ENCODE data around the gene RXRA.

Gene RXRA

GRCh38 chr9:134456756-134457305 lies 130.6 kb downstream of the RXRA start:
- no peak for DNase-seq

DNA sequence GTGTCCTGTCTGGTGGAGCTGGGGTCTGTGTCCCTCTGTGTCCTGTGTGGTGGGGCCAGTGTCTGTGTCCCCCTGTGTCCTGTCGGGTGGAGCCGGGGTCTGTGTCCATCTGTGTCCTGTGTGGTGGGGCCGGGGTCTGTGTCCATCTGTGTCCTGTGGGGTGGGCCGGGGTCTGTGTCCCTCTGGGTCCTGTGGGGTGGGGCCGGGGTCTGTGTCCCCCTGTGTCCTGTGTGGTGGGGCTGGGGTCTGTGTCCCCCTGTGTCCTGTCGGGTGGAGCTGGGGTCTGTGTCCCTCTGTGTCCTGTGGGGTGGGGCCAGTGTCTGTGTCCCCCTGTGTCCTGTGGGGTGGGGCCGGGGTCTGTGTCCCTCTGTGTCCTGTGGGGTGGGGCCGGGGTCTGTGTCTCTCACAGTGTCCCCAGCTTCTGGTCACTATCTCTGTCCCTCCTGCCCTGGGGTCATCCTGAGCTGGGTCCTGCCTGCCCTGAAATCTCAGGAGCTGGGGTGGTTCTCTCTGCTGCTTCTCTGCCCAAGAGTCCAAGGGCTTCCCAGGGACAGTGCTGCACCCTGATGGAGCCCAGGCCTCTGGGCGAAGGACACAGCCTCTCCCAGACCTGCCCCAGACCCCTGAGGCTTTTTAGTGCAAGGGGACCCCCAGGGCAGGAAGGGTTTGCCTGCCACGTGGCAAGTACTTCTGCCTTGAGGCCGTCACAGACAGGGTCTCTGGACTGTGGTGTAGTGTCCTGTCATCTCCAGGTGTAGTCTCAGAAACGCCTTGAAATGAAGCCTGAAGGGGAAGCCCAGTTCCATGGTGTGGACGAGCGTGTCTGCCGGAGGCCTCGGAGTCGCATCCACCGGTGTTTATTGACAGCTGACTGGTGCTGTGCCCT lies 131.3 kb downstream of the RXRA start:
- DNase-seq: no peak

DNA sequence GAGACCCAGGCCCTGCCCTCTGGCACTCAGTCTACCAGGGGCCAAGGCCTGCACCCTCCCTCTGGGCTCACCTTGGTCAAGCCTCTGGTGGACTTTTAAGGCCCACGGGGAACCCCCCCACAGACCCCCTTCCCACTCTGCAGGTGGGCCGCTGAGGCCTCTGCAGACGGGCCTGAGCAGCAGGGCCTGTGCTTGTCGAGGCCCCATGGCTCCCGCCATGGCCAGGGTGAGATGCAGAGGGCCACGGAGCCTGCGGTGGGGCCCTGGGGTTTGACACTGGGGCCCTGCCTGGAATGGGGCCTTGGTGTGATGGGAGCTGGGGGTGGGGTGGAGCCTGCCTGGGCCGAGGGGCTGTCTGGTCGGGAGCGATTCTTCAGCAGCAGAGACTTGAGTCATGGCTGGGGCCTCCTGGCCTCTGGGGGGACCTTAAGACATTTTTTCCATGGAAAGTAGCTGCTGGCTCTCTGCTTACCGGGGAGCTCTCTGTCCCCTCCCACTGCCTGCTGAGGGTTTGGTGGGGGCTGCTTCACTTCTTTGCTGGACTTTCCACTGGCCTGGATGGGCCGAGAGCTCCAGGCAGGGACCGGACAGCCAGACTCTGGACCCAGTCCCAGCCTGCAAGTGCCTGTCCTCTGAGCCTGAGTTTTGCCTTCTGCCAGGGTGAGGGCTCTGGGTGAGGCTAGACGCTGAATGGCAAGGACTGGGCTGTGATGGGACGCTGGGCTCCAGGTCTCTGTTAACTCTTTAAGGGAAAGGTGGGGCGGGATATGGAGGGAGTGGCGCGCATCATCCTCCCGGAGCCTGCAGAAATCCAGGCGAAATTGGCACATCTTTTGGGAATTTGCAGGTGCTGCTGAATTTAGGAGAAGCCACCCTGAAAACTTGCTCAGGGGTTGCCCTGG lies 132.2 kb downstream of the RXRA start:
- DNase-seq: no peak

DNA sequence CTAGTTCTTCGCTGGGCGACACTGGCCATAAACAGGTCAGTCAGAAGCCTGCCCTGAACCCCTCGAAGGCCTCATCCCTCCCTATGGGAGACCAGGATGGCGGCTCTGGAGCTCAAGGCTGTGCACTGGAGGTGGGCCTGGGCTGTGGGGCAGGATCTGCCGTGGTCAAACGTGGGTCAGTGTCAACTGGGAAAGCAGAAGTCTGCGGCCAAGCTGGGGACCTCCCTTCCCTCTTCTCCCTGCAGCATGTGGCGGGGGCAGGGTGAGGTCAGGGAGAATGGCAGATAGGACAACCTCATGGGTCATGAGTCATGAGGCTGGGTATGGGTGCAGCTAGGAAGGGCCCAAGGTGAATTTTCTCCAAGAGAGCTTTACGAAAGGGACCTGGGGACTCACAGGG lies 132.9 kb downstream of the RXRA start:
- DNase-seq: no peak

GRCh38 chr9:134459573-134459972 lies 133.3 kb downstream of the RXRA start:
- DNase-seq: no peak

DNA sequence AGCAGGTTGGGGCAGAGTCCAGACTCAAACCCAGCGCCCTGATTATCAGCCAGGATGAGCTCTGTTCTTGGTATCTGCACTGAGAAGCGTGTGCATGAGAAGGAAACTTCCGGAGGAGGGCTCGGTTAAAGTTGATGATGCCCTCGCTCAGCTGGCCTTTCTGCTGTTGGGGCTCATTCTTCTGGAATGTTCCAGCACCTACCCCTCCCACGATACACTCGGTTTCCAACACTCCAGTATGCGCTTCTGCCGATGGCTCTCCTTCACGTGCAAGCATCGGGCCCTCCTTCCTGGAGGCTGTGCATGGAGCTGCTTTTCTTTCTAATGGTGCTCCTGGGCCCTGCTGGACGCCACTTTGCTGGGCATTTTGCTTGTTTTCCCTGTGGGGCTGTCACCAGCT lies 134.0 kb downstream of the RXRA start:
- DNase-seq: no peak

GRCh38 chr9:134460896-134461295 lies 134.6 kb downstream of the RXRA start:
- no peak for DNase-seq

DNA sequence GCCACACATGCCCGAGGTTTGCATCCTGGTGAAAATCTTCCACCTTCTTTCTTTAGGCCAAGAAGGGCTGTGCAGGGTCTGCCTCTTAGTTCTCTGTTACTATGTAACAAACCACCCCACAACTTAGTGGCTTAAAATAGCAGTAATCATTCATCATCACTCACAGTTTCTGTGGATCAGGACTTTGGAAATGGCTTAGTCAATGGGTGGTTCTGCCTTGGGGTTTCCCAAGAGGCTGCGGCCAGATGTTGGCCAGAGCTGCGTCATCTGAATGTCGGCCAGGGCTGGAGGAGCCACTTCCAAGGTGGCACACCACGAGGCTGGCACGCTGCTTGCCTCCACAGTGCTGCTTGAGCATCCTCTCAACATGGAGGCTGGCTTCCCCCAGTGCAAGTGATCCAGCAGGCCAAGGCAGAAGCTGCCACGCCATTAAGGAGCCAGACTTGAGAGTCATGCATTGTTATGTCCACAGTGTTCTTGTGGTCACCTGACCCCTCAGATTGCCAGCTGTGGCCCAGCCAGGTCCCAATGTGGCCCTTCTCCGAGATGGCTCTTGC lies 135.2 kb downstream of the RXRA start:
- no peak for DNase-seq

- DNase-seq: no peak
Observed at GRCh38 chr9:134462318-134462717, 136.1 kb downstream of the RXRA start.

DNA sequence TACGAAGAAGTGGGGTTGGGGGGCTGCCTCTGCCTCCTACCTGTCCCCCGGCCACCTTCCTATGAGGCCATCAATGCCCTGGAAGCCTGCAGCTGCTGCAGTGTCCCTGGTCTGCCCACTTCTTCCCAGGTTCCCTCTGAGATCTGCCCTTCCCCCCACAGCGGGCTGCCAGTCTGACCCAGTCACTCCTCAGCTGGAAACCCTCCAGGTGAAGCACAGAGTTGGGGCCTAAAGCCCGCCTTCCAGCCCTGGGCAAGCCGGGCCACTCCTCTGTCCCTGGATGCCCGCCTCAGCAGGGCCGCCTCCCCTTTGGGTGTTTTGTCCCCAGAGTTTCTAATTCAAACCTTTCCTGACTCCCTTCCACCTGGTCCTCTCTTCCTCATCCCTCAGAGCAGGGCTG lies 137.0 kb downstream of the RXRA start:
- DNase-seq: no peak

DNA sequence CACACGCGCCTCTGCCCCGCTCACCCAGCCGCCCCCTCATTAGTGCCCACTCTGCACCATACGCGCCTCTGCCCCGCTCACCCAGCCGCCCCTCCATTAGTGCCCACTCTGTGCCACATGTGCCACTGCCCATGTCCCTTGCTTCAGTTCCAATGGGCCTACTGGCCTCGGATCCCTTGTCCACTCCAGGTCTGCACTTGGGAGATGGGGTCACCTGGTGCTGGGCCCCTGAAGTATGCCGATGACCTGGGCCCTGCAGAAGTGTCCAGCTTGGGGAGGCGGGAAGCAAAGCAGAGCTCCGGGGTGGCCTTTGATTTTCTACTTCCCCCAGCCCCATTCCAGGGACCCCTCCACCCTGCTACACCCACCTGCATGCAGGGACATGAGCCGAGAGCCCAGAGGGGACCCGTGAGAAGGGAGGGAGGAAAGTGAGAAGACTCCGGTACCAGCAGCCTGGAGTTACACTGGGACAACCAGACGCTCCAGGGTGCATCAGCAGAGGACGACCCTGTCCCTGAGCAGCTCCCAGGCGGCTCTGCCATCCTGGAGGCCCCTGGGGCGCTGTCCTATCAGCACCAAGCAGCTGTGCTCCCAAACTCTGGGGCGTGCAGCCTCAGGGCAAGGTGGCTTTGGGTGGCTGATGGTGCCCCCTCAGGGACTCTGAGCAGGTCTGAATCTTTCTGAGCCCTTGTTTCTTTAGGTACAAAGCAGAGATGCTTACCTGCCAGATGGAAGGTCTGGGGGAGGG lies 140.8 kb downstream of the RXRA start:
- DNase-seq: no peak

- no peak for DNase-seq
Observed at GRCh38 chr9:134468358-134468757, 142.1 kb downstream of the RXRA start.

DNA sequence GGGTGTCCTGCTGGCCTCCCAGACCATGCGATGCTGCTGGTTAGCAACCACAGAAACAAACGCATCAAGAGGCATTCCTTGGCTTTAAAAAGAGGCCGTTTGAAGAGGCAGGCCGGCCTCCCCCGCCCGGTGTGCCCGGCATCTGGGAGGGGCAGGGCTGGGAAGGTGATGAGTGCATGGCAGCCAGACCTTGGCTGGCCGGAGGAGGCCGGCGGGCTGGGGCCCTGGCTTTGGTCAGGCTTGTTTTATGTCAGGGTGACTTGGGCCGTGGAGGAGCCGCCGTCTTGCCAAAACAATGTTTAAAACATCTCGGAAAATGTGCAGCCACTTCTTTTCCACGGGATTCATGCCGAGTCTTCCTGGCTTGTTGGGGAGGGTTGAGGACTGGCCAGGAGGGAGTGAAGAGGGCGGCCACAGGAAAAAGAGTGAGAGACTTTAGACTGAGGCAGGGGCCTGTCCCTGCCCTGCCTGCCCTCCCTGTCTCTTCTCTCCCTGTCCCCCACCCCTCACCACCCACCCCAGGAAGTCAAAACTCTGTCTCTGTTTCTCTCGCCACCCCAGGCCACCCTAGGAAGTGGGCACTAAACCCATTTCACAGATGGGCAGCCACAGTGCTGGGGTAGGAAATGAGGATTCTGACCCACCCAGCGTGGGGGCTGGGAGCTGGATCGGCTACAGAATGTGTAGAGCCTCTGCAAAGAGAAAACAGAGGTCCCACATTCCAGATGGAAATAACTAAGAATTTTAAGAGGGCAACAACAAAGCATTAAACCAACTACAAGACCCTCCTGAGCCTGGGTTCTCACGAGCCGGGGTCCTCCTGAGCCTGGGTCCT lies 143.0 kb downstream of the RXRA start:
- no peak for DNase-seq

DNA sequence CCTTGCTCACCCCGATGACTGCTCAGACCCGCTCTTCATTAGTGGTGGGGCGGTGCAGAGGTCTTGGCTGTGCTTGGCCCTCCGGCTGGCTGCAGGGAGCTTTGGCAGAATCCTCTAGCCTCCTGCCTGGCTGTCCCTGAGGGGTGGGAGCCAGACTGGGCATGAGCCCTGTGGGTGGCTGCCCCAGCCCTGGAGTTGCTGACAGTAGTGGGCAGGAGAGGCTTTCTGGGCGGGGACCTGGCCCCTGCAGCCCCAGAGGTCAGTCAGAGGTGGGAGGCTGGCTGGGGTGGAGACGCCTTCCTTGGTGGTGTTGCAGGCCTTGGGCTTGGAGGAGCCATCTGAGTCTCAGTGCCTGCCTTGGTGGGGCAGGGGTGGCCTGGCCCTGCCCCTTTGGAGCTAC lies 146.0 kb downstream of the RXRA start:
- no peak for DNase-seq

GRCh38 chr9:134473141-134474054 lies 147.1 kb downstream of the RXRA start:
- no peak for DNase-seq

DNA sequence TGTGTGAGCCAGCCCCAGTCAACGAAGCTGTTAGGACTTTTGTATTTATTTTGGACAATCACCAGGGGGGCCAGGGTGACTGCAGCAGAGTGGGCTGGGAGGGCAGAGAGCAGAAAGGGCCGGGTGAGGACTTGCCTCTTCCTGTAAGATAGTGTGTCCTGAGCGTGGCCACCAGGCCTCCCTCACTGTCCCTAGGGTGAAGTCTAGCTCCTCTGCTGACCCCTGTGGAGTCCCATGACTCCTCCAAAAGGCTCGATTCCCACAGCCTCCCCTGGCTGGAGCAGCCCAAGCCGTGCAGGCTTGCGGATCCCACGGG lies 147.8 kb downstream of the RXRA start:
- DNase-seq: no peak

DNA sequence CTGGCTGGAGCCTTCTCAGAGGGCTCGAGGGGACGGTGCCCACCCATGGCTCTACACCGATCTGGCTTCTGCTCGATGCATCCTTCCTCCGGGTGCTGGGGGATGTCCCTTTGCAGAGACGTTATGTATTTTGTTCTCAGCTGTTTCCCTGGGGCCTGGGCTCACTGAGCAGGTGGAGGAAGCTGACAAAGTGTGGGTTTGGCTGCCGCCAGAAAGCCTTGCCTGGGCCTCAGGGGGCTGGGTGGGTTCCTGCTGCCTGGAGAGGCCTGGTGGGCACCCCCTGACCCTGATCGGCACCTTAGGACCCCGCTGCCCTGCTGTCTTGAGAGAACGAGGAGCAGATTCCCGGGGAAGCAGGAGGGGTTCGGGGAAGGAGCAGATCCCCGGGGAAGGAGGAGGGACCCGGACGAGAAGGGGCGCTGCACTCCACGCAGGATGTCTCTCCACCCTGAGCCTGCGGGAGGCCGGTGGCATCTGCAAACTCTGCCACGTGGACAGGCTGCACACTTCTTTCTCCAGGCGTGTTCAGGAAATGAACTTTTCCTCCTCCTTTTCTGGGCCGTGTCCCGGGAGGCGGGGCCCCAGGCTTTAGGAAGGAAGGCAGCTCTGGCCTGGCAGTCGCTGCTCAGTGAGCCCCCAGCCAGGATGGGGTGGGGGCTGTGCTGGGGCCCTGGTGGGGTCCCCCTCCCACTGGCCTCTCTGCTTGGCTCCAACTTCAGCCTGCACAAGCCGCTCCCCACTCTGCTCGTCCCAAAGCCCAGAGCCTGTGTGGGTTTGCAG lies 148.9 kb downstream of the RXRA start:
- DNase-seq: no peak

- no peak for DNase-seq
Observed at GRCh38 chr9:134476272-134476941, 150.2 kb downstream of the RXRA start.

GRCh38 chr9:134476942-134477335 lies 150.7 kb downstream of the RXRA start:
- DNase-seq: no peak
